GM21619 (cell line): ENCODE measurements around the gene DGKG.

ENCODE experiments used
- ATAC-seq: cut with Tn5 transposase; IDR thresholded peaks from one replicate; pipeline ENCODE4 v1.9.1; 2021; ENCODE audit not compliant: unreplicated experiment

Gene DGKG

GRCh38 chr3:186118692-186119091 lies 243.3 kb downstream of the DGKG start:
- no peak for ATAC-seq

GRCh38 chr3:186117521-186118134 lies 244.4 kb downstream of the DGKG start:
- ATAC-seq = no peak

- no peak for ATAC-seq
Measured at GRCh38 chr3:186115239-186115996, 246.6 kb downstream of the DGKG start.

- ATAC-seq = no peak
Measured at GRCh38 chr3:186110975-186111974, 250.8 kb downstream of the DGKG start.

- ATAC-seq = no peak
Measured at GRCh38 chr3:186109897-186110803, 251.9 kb downstream of the DGKG start.

GRCh38 chr3:186108941-186109865 lies 252.8 kb downstream of the DGKG start, which contains the start of gene ETV5:
TSS of gene ETV5 (minus strand) at chr3:186109089. CDS start at chr3:186105868, 3,221 bp downstream.
- peak; percentile 92 for ATAC-seq

- ATAC-seq = no peak
Measured at GRCh38 chr3:186108106-186108940, 253.7 kb downstream of the DGKG start.

GRCh38 chr3:186107215-186108105 lies 254.6 kb downstream of the DGKG start:
- ATAC-seq = peak; percentile 19

- no peak for ATAC-seq
Measured at GRCh38 chr3:186105543-186105942, 256.5 kb downstream of the DGKG start.

- ATAC-seq = no peak
Measured at GRCh38 chr3:186102687-186103086, 259.3 kb downstream of the DGKG start.

GRCh38 chr3:186100398-186100797 lies 261.6 kb downstream of the DGKG start:
- no peak for ATAC-seq

GRCh38 chr3:186099178-186099577 lies 262.9 kb downstream of the DGKG start:
- ATAC-seq = no peak

GRCh38 chr3:186098740-186099139 lies 263.3 kb downstream of the DGKG start:
- ATAC-seq = no peak

GRCh38 chr3:186097663-186098451 lies 264.2 kb downstream of the DGKG start:
- ATAC-seq = no peak

GRCh38 chr3:186097317-186097662 lies 264.7 kb downstream of the DGKG start:
- ATAC-seq = no peak
